Activated CD8-positive, alpha-beta T cell treated with anti-CD3 and anti-CD28 coated beads, Interleukin-2, amount 10 ng/mL, durations not matched to agents 7 days and 5 days (primary cell): ENCODE measurements around the gene HMCN1. TPM values are rescaled to one million over a fixed set of nuclear protein-coding genes. Genes with fewer than 3 reads are reported as not detected.
"Not testable (repeated sequence)": the region's sequence is repeated elsewhere in the genome, so short reads cannot be mapped to it uniquely, and the experiment has no call there.

Source experiments
- ATAC-seq: fragments of 150-1000 bp; cut with Tn5 transposase; one replicate; pipeline ENCODE4 v1.10.0; 2021; ENCODE audit warnings: moderate library complexity
- CTCF ChIA-PET: fragments of 350-600 bp; sonication (Branson Sonifier 250); formaldehyde crosslinking; loops from one replicate; lab custom pipeline; 2021; ENCODE audit warnings: antibody characterized with exemption; lab: Charles Lee
- POLR2A ChIA-PET: fragments of 350-600 bp; sonication (Branson Sonifier 250); formaldehyde crosslinking; loops from one replicate; lab custom pipeline; 2021; ENCODE audit warnings: antibody characterized with exemption; lab: Charles Lee
- DNase-seq: peaks from one replicate; pipeline ENCODE4 v3.0.0-alpha.2; 2020
- H3K27ac Mint-ChIP-seq: one replicate; pipeline ENCODE4 v1.8.0; 2021; ENCODE audit warnings: mild to moderate bottlenecking, mixed read lengths
- H3K27me3 Mint-ChIP-seq: one replicate; pipeline ENCODE4 v1.8.0; 2021; ENCODE audit warnings: low read depth, mixed read lengths
- H3K36me3 Mint-ChIP-seq: one replicate; pipeline ENCODE4 v1.8.0; 2021; ENCODE audit warnings: low read depth, mixed read lengths
- H3K4me1 Mint-ChIP-seq: one replicate; pipeline ENCODE4 v1.8.0; 2021; ENCODE audit warnings: low read depth, mixed read lengths
- H3K4me3 Mint-ChIP-seq: one replicate; pipeline ENCODE4 v1.8.0; 2021; ENCODE audit warnings: mild to moderate bottlenecking, mixed read lengths
- H3K9me3 Mint-ChIP-seq: one replicate; pipeline ENCODE4 v1.8.0; 2022; ENCODE audit warnings: mixed read lengths; ENCODE audit not compliant: insufficient read depth
- total RNA-seq, 2 experiments: library from RNA; stranded (reverse); gene quantifications; one replicate each; pipeline ENCODE4 v1.2.3, GENCODE V29; 2021

The HMCN1 gene
- total RNA-seq, 2 experiments from 2014 or later = 0.05 to 0.18 TPM

- ATAC-seq = no peak
These were observed 8.2 kb downstream of the HMCN1 start for GRCh38 chr1:185742403-185742802.

GRCh38 chr1:185745165-185745564 lies 11.0 kb downstream of the HMCN1 start:
- no peaks in the 10 kb centered on the region for H3K36me3 Mint-ChIP-seq
- no peak overlapping the region for H3K4me3 Mint-ChIP-seq
- H3K4me1 Mint-ChIP-seq = no peaks in the 10 kb centered on the region
- CTCF ChIA-PET = no interaction called here
- H3K27ac Mint-ChIP-seq = no peak overlapping the region
- no peak for ATAC-seq
- DNase-seq = no peak
- POLR2A ChIA-PET = no interaction called here
- H3K9me3 Mint-ChIP-seq = no peaks in the 10 kb centered on the region
- H3K27me3 Mint-ChIP-seq = peaks cover 20% of the 10 kb centered on the region

More at GRCh38 chr1:185742403-185742802, 8.2 kb downstream of the HMCN1 start:
- H3K9me3 Mint-ChIP-seq = no peaks in the 10 kb centered on the region
- ChIA-PET CTCF (no interaction called here), POLR2A (no interaction called here)
- H3K4me1 Mint-ChIP-seq = no peaks in the 10 kb centered on the region
- no peak overlapping the region for H3K4me3 Mint-ChIP-seq
- H3K27ac Mint-ChIP-seq = no peak overlapping the region
- H3K27me3 Mint-ChIP-seq = peaks cover 21% of the 10 kb centered on the region
- H3K36me3 Mint-ChIP-seq = no peaks in the 10 kb centered on the region
- DNase-seq = no peak

- ChIA-PET CTCF (no interaction called here), POLR2A (no interaction called here)
- no peak for DNase-seq
- Mint-ChIP-seq H3K27ac (no peak overlapping the region), H3K9me3 (no peaks in the 10 kb centered on the region), H3K27me3 (peaks cover 12% of the 10 kb centered on the region), H3K4me1 (no peaks in the 10 kb centered on the region), H3K36me3 (no peaks in the 10 kb centered on the region), H3K4me3 (no peak overlapping the region)
- ATAC-seq = no peak
These were observed 24.9 kb downstream of the HMCN1 start for GRCh38 chr1:185759061-185759460.

- no peak for ATAC-seq
- Mint-ChIP-seq H3K4me3 (no peak overlapping the region), H3K4me1 (no peaks in the 10 kb centered on the region), H3K27ac (no peak overlapping the region), H3K36me3 (no peaks in the 10 kb centered on the region), H3K9me3 (no peaks in the 10 kb centered on the region), H3K27me3 (peaks cover 14% of the 10 kb centered on the region)
- DNase-seq = no peak
- ChIA-PET CTCF (no interaction called here), POLR2A (no interaction called here)
These were observed 27.6 kb downstream of the HMCN1 start for GRCh38 chr1:185761841-185762240.

- ChIA-PET CTCF (no interaction called here), POLR2A (no interaction called here)
- no peak overlapping the region for H3K27ac Mint-ChIP-seq
- no peaks in the 10 kb centered on the region for H3K9me3 Mint-ChIP-seq
- H3K4me3 Mint-ChIP-seq = no peak overlapping the region
- peaks cover 11% of the 10 kb centered on the region for H3K27me3 Mint-ChIP-seq
- ATAC-seq (no peak), DNase-seq (no peak)
- no peaks in the 10 kb centered on the region for H3K4me1 Mint-ChIP-seq
- H3K36me3 Mint-ChIP-seq = no peaks in the 10 kb centered on the region
These were observed 33.4 kb downstream of the HMCN1 start for GRCh38 chr1:185767508-185768120.

- peaks cover 7% of the 10 kb centered on the region for H3K27me3 Mint-ChIP-seq
- H3K9me3 Mint-ChIP-seq = no peaks in the 10 kb centered on the region
- no peaks in the 10 kb centered on the region for H3K4me1 Mint-ChIP-seq
- DNase-seq (no peak), ATAC-seq (no peak)
- POLR2A ChIA-PET = no interaction called here
- CTCF ChIA-PET = no interaction called here
- H3K27ac Mint-ChIP-seq = no peak overlapping the region
- no peak overlapping the region for H3K4me3 Mint-ChIP-seq
- no peaks in the 10 kb centered on the region for H3K36me3 Mint-ChIP-seq
These were observed 34.2 kb downstream of the HMCN1 start for GRCh38 chr1:185768371-185768770.

- Mint-ChIP-seq H3K27me3 (peaks cover 10% of the 10 kb centered on the region), H3K4me3 (no peak overlapping the region), H3K27ac (no peak overlapping the region), H3K36me3 (no peaks in the 10 kb centered on the region), H3K9me3 (no peaks in the 10 kb centered on the region), H3K4me1 (no peaks in the 10 kb centered on the region)
- ATAC-seq (no peak), DNase-seq (no peak)
- ChIA-PET CTCF (no interaction called here), POLR2A (no interaction called here)
These were observed 34.9 kb downstream of the HMCN1 start for GRCh38 chr1:185769136-185769535.

GRCh38 chr1:185774394-185774793 lies 40.2 kb downstream of the HMCN1 start:
- DNase-seq (no peak), ATAC-seq (no peak)
- Mint-ChIP-seq H3K4me1 (no peaks in the 10 kb centered on the region), H3K36me3 (no peaks in the 10 kb centered on the region), H3K27ac (no peak overlapping the region), H3K27me3 (peaks cover 9% of the 10 kb centered on the region), H3K9me3 (no peaks in the 10 kb centered on the region), H3K4me3 (no peak overlapping the region)
- POLR2A ChIA-PET = interaction anchor here (0.7 kb wide), 1 partner anchor 874 kb away, joined by 3 read pairs; no protein-coding TSS in a partner anchor
- CTCF ChIA-PET = no interaction called here

- Mint-ChIP-seq H3K27ac (no peak overlapping the region), H3K4me3 (no peak overlapping the region), H3K27me3 (peaks cover 7% of the 10 kb centered on the region), H3K36me3 (no peaks in the 10 kb centered on the region), H3K4me1 (no peaks in the 10 kb centered on the region), H3K9me3 (no peaks in the 10 kb centered on the region)
- CTCF ChIA-PET = no interaction called here
- no peak for DNase-seq
- POLR2A ChIA-PET = interaction anchor here (0.5 kb wide), 1 partner anchor 199 kb away, joined by 3 read pairs; no protein-coding TSS in a partner anchor
- no peak for ATAC-seq
These were observed 41.3 kb downstream of the HMCN1 start for GRCh38 chr1:185775501-185775900.

GRCh38 chr1:185776522-185776921 lies 42.3 kb downstream of the HMCN1 start:
- ATAC-seq (no peak), DNase-seq (no peak)
- H3K27ac Mint-ChIP-seq = no peak overlapping the region
- no peaks in the 10 kb centered on the region for H3K4me1 Mint-ChIP-seq
- H3K27me3 Mint-ChIP-seq = peaks cover 7% of the 10 kb centered on the region
- CTCF ChIA-PET = interaction anchor here (0.6 kb wide), 1 partner anchor 212 kb away, joined by 3 read pairs; no protein-coding TSS in a partner anchor
- H3K9me3 Mint-ChIP-seq = no peaks in the 10 kb centered on the region
- H3K4me3 Mint-ChIP-seq = no peak overlapping the region
- H3K36me3 Mint-ChIP-seq = no peaks in the 10 kb centered on the region
- POLR2A ChIA-PET = interaction anchor here (0.6 kb wide), 1 partner anchor 829 kb away, joined by 3 read pairs; no protein-coding TSS in a partner anchor

GRCh38 chr1:185783860-185784259 lies 49.7 kb downstream of the HMCN1 start:
- POLR2A ChIA-PET, ATAC-seq, CTCF ChIA-PET: not testable (repeated sequence)

GRCh38 chr1:185785586-185785985 lies 51.4 kb downstream of the HMCN1 start:
- Mint-ChIP-seq H3K36me3 (no peaks in the 10 kb centered on the region), H3K27ac (no peak overlapping the region), H3K4me3 (no peak overlapping the region), H3K27me3 (no peaks in the 10 kb centered on the region), H3K9me3 (no peaks in the 10 kb centered on the region), H3K4me1 (no peaks in the 10 kb centered on the region)
- POLR2A ChIA-PET = no interaction called here
- DNase-seq (no peak), ATAC-seq (no peak)
- CTCF ChIA-PET = no interaction called here

More at GRCh38 chr1:185783860-185784259, 49.7 kb downstream of the HMCN1 start:
- not testable (repeated sequence) for H3K27me3 Mint-ChIP-seq, H3K27ac Mint-ChIP-seq, H3K4me3 Mint-ChIP-seq, H3K4me1 Mint-ChIP-seq, DNase-seq, H3K9me3 Mint-ChIP-seq, H3K36me3 Mint-ChIP-seq
